Stimulated activated CD4-positive, alpha-beta T cell treated with anti-CD3 and anti-CD28 coated beads, Interleukin-4, amount 100 ng/mL, for 1 hour (primary cell): ENCODE results near the gene HS3ST5.

Experiments used
- DNase-seq: peaks from one replicate; pipeline ENCODE4 v3.0.0-alpha.2; 2020

HS3ST5 gene, protein sequence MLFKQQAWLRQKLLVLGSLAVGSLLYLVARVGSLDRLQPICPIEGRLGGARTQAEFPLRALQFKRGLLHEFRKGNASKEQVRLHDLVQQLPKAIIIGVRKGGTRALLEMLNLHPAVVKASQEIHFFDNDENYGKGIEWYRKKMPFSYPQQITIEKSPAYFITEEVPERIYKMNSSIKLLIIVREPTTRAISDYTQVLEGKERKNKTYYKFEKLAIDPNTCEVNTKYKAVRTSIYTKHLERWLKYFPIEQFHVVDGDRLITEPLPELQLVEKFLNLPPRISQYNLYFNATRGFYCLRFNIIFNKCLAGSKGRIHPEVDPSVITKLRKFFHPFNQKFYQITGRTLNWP

DNA sequence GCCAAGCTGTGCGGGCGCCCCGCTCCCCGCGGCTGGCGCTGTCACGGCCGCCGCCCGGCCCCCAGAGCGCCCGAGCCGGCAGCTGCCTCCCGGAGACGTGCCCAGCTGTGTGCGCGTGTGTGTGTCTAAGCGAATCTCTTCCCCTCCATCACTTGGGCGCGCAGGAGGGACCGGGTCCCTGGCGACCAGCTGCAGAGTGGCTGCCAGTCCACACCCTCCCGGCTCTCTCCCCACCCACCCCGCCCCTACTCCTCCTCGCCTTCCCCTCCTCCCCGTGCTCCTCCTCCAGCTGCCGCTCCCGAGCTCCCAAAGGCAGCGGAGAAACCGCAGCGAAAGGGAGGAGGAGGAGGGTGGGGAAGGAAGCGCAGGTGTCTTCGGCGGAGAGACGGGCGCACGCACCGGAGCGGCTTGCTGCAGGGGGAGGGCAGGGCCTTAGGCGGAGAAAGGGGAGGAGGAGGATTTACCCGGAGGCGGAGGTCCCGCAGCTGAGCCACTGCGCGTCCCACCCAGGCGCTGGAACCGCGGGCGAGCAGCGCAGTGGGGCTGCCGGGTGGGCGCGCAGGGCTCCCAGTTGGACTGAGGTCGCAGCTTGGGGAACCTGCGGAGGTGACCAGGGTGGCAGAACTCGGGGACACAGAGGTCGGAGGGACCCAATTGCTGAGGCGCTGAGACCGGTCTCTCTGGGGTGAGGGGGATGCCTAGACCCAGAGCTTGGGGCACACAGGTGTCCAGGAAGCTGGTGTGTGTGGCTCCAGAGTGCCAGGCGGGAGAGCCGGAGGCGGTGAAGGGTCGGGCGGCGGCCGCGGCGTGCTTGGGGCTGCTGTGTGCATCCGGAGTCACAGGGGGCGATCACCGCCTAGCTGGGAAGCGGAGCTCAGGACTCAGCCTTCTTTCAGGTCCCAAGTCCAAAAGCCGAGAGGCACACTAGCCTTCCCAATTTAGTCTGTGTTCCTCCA is at the start of gene HS3ST5:
Gene HS3ST5, minus strand, starts transcription at position 198 of the 956 bp plus-strand sequence. CDS start 280,178 bp downstream, outside the sequence.
- no peak for DNase-seq

DNA sequence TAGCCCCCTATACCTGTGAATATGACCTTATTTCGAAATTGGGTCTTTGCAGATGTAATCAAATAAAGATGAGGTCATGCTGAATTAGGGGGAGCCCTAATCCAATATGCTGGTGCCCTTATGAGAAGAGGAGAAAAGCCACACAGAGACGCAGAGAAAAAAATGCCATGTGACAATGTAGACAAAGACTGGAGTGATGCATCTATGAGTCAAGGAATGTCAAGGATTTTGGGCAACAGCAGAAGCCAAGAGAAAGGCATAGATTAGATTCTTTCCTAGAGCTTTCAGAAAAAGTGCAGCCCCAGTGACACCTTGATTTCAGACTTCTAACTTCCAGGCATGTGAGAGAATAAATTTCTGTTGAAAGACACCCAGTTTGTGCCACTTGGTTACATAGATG is 47.4 kb upstream of the HS3ST5 start:
- no peak for DNase-seq

DNA sequence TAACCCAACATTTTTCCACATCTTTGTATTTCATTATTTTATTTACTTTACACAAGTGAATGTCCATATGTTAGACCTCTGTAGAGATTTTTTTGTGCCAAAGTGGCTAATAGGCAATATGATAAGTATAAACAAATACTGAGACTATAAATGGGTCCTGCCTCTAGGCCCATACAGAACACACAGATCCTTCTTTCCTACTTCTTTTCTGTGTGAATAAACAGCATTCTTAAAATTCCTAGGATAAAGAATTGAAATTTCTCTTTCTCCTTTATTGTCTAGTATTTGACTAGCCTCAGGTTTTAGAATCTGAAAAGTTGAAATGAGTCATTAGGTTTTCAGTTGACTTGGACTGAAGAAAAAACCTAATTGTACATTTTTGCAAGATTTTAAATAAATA is 46.3 kb upstream of the HS3ST5 start:
- no peak for DNase-seq

DNA sequence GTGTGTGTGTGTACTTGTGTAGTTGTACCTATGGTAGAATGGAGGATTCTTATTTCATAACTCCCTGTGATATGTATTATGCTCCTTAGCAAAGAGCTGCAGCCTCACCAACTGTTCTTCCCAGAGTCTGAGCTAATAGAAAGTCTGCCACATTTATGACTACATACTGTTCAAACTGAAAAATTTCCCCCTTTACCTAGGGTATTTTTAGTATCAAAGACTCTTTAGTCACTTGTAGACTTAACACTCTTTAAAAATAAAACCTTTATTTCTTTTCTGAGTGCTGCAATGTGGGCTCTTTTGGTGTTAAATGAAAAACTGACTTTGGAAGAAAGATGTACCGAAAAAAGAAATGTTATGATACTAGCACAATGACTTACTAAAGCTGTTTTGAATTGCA is 39.6 kb upstream of the HS3ST5 start:
- no peak for DNase-seq

DNA sequence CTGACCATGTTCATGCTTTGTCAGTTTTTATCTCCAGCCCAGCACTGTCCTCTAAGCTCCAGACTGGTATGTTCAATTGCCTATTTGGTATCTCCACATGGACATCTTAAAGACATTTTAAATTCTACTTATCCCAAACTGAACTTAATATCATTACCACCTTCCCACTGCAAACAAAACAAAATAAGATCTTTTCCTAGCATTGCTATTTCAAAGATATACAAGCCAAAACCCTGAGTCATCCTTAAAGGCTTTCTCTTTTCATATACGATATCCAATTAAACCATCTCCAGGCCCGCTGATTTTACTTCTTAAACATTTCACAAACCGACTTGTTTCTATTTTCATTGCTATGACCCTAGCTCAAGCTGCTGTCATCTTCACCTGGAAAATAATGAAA is 35.1 kb upstream of the HS3ST5 start:
- DNase-seq: no peak

DNA sequence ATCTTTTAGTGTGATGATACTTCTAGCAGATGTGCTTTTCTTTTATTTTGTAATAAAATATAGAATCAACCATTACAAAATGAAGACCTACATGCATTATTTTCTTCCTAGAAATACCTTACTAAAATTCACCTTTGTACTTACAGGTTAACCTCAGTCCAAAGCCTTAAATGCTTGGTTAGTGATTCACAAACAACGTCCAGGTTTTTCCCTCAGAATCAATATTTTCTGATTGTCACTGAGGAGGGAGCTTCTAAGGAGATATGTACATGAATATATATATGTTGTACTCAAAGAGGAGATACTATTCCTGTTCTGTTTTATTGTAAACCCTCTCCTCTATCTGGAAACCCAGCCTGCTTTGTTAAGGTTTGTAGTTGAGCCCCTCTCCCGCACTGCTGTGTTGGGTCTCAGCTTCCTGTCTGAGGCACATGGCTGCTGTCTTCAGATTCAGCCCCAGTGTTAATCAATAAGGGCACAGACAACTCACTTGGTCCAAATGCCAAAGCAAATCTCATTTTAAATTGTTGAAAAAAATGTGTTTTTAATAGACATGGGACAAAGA is 33.9 kb upstream of the HS3ST5 start:
- DNase-seq: no peak

DNA sequence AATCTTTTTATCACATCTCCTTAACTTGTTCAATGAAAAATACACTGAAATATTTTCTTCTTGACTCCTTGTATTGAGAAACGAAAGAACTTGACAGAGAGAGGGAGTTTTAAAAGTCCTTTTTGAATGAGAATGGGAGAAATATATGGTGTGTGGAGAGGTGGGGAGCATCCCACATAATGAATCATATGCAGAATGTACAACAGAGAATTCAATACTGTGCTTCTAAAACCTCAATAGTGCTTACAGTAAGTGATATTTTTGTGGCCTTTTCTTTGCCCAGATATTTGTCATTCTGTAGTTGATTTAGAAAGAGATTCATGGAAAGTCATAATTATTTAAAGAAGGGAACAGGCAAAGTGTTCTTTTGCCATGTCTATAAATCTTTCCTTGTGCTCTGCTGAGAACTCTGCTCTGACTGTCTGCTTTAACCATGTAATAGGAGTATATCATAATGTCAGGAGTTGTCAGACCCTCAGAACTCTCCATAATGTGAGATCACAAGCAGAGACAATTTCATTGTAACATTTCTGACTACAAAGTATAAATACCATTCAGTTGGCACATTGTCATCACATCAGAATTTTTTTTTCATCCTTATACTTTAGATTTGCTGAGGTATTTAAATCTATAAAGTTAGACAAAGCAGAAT is 32.8 kb upstream of the HS3ST5 start:
- no peak for DNase-seq

DNA sequence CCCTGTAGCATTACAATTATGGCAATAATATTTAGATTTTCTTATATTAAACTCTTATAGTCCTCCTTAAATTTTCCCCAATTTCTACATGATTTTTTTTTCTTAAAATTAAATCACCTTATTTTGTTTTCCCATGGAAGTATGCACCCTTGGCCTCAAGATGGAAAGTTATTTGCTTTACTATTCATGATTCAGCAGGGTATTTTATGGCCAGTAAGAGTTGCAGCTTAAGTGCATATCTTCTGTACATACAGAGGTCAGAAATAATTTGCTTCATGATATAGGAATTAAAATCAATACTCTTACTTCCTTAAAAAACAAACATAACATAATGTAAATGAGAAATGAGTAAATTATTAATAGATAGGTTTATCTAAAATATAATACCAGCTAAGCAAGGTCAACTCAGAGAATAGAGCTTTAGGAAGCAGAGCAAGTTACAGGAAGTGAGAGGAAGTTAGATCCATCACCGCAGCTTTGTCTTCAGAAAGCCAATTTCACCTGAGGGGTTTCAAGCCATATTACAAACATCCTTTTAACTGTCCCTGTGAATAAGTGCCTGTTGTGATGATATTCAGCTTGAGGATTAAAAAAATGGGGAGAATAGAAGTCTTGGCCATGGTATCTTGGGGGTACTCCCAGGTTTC is 24.6 kb upstream of the HS3ST5 start:
- DNase-seq: no peak

DNA sequence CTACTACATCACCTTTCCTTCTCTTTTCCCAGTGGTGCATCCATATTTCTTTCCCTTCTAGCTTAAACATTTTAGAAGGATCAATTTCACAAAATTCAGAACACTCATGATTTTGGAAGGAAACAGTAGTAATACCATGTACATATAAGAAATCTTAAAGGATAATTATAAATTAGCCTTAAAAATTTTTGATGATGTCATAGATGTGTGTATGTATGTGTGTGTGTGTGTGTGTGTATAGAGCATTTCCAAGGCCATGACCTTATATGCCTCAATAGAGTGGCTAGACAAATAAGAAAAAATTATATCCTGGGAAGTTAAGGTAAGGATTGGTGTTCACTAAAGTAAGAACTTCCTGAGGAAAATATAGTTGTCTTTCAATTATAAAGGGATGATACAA is 24.1 kb upstream of the HS3ST5 start:
- DNase-seq: no peak

DNA sequence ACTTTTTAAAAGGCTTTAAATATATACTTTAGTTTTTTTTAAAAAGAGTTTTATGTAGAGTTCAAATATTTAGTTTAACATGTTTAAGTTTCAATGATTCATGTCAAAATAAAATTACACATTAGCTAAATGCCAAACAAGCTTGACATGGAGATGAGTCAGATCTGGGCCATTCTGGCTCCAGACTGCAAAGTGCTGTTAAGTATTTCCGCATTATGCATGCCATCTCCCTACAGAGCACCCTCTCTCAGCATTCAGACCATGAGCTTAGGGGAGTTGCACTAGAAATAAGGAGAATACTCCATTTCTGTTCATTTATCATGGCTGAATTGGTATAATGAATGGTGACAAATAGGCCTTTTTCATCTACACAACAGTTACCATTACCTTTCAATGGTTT is 21.5 kb upstream of the HS3ST5 start:
- DNase-seq: no peak

DNA sequence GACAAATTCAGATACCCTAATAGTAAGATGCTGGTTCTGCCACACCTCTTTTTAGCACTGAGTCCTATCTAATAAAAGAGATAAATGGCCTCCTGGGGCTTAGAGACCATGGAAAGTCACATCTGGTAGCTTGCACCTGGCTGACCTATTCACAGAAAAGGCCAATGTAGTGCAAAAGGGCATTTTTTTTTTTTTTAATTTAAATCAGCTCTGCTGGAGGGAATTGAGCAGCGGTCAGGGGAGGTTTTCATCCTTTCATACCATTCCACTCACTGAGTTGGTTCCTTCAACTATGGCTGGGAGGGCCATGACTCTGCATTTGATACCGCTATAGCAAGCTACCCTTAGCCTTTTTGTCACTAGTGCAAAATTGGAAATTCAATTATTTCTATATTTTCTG is 20.1 kb upstream of the HS3ST5 start:
- no peak for DNase-seq

DNA sequence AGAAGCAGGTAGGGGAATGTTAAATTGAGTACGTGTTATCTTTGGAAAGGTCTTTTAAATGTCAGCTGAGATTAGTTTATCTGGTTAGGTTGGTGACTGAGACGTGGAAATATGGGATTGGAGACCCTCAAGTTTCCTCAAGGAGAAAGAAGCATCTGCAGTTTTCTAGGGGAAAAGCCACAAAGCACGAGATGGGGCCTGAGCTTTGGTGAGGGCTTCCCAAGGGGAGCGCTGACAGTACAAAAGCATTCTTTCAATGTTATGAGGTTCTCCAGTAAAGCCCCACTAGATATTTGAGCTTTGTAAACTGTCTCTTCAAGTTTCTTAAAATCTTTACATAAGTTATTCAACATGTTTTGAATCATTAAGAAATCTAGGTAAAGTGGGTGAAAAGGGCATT is 19.6 kb upstream of the HS3ST5 start:
- DNase-seq: no peak

DNA sequence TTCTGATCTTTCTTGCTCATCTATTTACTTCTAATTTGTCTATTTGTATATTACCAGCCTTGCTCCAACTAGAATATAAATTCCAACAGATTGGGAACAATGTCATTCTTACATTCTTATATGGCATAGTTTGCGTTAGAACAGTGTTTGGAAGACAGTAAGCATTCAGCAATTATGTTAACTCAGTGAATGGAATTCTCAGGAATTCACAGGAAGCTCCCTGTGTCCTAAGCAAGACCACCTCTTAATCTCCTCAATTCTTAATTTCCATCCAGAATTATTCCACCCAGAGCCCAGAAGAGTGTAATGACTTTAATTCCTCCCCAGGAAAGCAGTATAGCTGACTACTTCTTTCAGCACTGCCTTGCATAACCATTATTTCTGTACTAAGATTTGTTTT is 18.2 kb upstream of the HS3ST5 start:
- DNase-seq: no peak

DNA sequence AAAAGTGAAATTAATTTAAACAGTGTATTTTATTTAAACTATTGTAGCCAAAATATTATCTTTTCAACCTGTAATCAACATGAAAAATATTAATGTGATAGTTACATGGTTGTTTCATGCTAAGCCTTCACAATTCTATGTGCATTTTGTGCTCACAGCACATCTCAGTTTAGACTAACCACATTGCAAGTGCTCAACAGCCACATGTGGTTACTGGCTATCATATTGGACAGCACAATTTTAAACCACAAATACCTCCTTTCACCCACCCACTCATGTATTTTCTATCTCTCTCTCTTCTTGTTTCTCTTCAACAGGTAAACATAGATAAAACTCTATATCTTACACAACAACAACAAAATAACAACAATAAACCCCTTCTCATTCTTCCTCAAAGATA is 12.5 kb upstream of the HS3ST5 start:
- no peak for DNase-seq

DNA sequence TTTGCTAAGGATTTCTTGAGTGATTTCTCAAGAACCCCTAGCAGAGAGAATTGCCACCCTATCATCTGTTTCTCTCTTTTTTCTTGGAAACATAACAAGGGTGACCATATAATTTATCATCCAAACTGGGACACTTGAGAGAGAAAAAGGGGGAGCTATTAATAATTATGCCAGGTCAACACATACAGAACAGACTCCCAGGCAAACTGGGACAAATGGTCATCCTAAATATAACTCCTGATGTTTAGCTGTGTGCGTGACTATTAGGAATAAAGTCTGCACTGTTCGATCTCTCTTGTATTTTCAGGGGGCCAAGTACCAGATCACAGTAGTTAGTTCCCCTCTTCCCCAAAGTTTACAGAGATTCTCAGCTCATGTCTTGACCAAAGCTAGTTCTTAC is 11.7 kb upstream of the HS3ST5 start:
- no peak for DNase-seq

DNA sequence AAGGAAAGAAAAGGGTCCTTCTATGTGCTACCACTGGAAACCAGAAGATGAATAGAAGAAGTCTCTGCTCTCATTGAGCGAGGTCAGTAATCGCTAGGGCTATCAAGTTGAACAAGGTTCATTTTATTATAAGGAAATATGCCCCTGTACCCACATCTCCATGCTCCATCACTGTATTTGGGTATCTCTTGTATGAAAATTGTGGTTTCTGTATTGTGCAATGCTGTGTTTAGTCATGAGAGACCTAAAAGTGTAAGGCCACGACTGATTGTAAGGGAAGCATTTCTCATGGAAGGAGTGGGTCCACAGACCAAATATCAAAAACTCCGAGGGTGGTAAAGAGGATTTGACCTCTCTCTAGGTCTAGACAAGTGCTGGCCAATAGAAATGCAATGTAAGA is 3.6 kb upstream of the HS3ST5 start:
- DNase-seq: no peak

DNA sequence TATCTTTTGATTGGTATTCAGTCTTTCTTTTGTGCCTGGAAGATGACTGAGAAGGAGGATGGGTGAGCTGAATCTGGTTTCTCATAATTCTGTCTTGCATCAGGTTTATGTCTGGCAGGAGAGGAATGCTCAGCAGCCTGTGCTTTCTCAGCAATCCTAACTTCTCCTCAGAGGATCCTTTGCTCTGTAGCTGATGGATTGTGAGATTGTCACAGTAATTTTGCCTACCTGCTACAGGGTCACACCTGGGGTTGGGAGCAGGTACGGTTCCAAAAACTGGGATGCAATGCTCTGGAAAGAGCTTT is 2.1 kb upstream of the HS3ST5 start:
- no peak for DNase-seq

DNA sequence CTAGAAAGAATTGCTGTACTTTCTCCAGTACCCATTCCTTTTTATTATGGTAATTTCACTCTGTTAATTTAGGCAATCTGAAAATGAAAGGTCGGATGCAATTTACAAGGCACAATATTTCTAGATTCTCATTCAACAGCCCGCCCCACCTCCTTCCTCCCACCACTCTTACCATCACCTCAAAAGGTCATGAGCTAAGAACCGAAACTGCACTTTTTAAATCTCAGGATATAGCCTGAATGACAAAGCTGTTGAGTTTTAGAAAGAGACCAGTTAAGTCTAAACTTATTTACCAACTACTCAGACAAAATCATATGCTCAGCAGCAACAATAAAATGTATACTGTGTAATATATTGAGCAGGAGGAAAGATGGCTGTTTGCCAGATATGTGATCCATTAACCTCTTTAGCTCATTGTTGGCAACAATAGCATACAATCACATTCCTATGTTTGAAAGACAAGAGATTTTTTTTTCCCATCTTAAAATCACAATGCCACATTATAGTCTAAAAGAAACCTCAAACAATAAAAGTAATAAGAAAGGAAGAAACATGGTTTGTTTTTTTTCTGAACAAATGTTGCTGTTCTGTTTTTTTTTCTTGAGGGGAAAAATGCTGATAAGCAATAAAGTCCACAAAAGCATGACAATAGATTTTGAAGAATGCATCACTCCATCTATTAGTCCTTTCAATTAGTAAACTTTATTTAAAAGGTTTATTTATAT is 1.6 kb upstream of the HS3ST5 start:
- DNase-seq: no peak

DNA sequence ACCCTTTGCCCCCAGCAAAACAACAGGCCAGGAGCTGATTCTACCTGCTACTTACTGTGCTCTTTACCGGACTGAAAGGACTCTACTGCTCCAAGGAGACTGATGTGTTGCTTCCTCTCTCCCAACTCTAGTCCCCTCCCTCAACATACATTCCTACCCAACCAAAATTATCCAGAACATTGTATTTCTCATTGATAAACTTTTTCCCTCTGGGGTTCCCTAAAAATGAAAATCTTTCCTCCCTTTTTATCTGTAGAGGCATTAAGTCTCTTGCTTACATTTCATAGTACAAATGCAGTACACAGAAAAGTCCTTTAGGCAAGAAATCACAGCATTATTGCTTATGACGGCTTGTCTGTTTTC is 940 bp upstream of the HS3ST5 start:
- DNase-seq: no peak

DNA sequence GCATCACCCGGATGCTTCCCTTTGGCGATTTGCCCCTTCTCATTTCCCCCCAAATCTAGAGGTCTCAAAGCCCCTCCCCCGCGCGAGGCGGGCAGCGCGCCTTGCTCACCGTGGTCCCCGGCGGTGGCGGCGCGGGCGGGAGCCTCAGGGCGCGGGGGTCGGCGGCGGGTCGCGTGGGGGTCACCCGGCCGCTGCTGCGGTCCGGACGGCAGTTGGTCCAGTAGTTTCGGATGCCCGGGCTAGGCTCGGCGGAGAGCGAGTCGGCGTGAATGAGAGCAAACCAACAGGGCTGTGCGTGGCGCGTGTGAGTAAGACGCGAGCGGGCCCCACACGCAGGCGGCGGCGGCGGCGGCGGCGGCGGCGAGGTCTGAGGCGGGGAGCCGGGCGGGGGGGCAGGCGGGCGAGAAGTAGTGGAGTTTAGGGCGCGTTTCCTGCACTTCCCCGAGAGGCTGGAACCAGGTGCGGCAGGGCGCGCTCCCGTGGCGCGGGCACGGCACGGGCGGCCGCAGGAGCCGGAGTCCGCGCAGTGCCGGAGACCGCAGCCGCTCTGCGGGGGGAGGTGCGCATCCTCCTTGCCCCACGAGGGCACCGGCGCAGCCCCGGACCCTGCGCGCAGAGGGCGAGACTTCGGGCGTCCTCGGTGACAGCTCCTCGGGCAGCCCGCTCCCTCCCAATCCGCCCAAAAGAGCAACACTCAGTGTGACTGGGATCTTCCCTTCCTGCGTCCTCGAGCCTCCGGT is 567 bp downstream of the HS3ST5 start:
- no peak for DNase-seq

DNA sequence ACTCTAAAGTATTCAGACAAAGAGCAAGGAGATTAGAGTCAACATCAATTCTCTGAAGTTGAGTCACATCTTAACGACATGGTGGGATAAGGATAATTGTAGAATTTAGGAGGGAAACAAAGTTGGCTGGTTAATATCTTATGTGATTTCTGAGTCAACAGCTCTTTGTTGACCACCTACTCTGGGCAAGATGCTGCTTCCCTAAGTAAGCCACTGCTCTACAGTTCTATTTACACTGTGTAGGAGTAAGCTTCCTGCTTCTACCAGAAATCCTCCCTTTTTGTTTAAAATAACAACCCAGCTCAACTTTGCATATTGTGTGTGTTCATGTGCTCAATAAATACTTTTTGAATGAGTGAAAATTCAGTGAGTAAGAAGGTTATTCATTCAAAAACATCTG is 3.1 kb downstream of the HS3ST5 start:
- DNase-seq: no peak

DNA sequence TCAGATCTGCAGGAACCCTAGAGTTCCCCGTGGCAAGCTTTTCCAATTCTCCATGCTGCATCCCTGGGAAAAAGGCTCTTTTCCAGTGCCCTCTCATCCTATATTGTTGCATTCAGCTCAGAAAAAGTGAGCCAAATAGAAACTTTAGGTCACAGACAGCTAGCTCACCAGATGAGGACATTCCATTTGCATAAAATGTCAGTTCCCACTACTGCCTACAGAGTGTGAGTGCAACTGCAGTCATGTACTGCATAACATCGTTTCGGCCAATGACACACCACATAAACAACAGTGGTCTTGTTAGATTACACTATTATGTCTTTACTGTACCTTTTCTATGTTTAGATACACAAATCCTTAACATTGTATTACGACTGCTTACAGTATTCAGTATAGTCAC is 8.6 kb downstream of the HS3ST5 start:
- DNase-seq: no peak
